Measurements from ENCODE around the gene TLE7.

DNA sequence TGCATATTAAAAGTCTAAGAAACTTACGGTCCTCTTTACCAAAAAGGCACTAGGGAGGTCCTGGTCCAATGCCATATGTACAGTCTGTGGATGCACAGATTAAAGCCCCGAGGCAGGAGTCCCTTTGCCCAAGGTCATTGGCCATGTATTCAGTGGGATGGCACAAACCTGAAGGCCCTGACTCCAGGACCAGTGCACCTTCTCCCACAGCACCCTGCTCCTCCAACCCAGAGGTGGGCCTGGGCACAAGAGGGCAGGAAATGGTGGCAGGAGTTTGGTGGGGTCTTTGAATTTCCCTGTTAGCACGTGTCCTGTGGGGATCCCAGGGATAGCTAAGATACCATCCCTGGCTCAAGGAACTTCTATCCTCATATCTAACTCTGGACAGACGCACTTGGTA, 28.5 kb downstream of the TLE7 start:
- no peak for TF ChIP-seq TAF1 (IDR thresholded peaks at IDR 0.05; ENCODE audit: borderline replicate concordance, low read depth, low read length)
- TF ChIP-seq, protein P1, sequence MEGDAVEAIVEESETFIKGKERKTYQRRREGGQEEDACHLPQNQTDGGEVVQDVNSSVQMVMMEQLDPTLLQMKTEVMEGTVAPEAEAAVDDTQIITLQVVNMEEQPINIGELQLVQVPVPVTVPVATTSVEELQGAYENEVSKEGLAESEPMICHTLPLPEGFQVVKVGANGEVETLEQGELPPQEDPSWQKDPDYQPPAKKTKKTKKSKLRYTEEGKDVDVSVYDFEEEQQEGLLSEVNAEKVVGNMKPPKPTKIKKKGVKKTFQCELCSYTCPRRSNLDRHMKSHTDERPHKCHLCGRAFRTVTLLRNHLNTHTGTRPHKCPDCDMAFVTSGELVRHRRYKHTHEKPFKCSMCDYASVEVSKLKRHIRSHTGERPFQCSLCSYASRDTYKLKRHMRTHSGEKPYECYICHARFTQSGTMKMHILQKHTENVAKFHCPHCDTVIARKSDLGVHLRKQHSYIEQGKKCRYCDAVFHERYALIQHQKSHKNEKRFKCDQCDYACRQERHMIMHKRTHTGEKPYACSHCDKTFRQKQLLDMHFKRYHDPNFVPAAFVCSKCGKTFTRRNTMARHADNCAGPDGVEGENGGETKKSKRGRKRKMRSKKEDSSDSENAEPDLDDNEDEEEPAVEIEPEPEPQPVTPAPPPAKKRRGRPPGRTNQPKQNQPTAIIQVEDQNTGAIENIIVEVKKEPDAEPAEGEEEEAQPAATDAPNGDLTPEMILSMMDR (IDR thresholded peaks at IDR 0.05), result no peak
- TF ChIP-seq, protein P2, sequence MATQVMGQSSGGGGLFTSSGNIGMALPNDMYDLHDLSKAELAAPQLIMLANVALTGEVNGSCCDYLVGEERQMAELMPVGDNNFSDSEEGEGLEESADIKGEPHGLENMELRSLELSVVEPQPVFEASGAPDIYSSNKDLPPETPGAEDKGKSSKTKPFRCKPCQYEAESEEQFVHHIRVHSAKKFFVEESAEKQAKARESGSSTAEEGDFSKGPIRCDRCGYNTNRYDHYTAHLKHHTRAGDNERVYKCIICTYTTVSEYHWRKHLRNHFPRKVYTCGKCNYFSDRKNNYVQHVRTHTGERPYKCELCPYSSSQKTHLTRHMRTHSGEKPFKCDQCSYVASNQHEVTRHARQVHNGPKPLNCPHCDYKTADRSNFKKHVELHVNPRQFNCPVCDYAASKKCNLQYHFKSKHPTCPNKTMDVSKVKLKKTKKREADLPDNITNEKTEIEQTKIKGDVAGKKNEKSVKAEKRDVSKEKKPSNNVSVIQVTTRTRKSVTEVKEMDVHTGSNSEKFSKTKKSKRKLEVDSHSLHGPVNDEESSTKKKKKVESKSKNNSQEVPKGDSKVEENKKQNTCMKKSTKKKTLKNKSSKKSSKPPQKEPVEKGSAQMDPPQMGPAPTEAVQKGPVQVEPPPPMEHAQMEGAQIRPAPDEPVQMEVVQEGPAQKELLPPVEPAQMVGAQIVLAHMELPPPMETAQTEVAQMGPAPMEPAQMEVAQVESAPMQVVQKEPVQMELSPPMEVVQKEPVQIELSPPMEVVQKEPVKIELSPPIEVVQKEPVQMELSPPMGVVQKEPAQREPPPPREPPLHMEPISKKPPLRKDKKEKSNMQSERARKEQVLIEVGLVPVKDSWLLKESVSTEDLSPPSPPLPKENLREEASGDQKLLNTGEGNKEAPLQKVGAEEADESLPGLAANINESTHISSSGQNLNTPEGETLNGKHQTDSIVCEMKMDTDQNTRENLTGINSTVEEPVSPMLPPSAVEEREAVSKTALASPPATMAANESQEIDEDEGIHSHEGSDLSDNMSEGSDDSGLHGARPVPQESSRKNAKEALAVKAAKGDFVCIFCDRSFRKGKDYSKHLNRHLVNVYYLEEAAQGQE (IDR thresholded peaks at IDR 0.05; ENCODE audit: low read depth, low read length), result no peak
- TF ChIP-seq POLR2AphosphoS5 (IDR thresholded peaks at IDR 0.05; ENCODE audit: low read depth, low read length), result no peak
- no peak for TF ChIP-seq EZH2phosphoT487 (IDR thresholded peaks at IDR 0.05; ENCODE audit: borderline replicate concordance, low read depth)
- no peak for TF ChIP-seq ELF1 (IDR thresholded peaks at IDR 0.05)

Data from SK-N-SH (cell line).